Activated T-cell treated with anti-CD3 and anti-CD28 coated beads, Interleukin-2, amount 50 U/mL, for 72 hours (primary cell): ENCODE data around the gene LPP. TPM values are rescaled to one million over a fixed set of nuclear protein-coding genes. Genes with fewer than 3 reads are reported as not detected.

ENCODE experiments used
- ATAC-seq, 2 donors: fragments of 150-1000 bp; cut with Tn5 transposase; replicated peaks in 1 of 2; 2 replicates each; pipeline ENCODE4 v1.10.0; 2021; ENCODE audit warnings: moderate library complexity in 2 of 2, mild to moderate bottlenecking in 1 of 2
- DNase-seq, 2 donors: peaks; one replicate each; pipeline ENCODE4 v3.0.0; 2021 to 2022; ENCODE audit warnings: mixed read lengths in 1 of 2
- H3K27ac Mint-ChIP-seq: one replicate; pipeline ENCODE4 v1.8.0; 2022; ENCODE audit warnings: mild to moderate bottlenecking, moderate library complexity, mixed read lengths
- H3K27me3 Mint-ChIP-seq: one replicate; pipeline ENCODE4 v1.8.0; 2022; ENCODE audit warnings: low read depth, mixed read lengths
- H3K36me3 Mint-ChIP-seq, 2 donors: one replicate each; pipeline ENCODE4 v1.8.0; 2022; ENCODE audit warnings: mixed read lengths in 2 of 2, mild to moderate bottlenecking in 1 of 2; ENCODE audit not compliant: insufficient read depth in 2 of 2
- H3K4me1 Mint-ChIP-seq: one replicate; pipeline ENCODE4 v1.8.0; 2022; ENCODE audit warnings: low read depth, mixed read lengths
- H3K4me3 Mint-ChIP-seq, 2 donors: one replicate each; pipeline ENCODE4 v1.8.0; 2022; ENCODE audit warnings: mild to moderate bottlenecking in 2 of 2, mixed read lengths in 2 of 2, moderate library complexity in 2 of 2
- H3K9me3 Mint-ChIP-seq, 2 donors: one replicate each; pipeline ENCODE4 v1.8.0; 2022; ENCODE audit warnings: mixed read lengths in 2 of 2
- total RNA-seq, 2 donors: library from RNA; stranded (reverse); gene quantifications; one replicate each; pipeline ENCODE4 v1.2.3, GENCODE V29; 2022

The LPP gene
- total RNA-seq, 2 donors from 2014 or later = 50.4 to 67.7 TPM

DNA sequence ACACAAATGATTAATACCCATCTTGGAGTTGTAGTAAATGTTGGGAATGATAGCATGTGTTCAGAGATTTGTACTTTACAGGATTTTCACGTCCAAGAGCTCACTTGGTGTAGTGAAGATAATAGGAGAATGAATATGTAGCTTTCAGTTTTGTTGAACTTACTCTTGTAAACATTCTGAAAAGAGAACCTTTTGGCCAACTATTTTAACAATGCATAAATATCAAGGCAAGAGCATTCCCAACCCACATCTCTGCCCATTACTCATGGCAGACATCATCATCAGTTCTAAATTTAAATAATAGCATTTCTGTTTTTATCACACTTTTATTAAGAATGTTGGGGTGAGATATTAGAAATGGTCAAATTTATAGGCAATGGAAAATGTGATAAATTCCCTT, 552.6 kb downstream of the LPP start:
- Mint-ChIP-seq H3K36me3 (peaks cover 2 to 4% of the 10 kb centered on the region in 2 donors), H3K4me3 (no peak overlapping the region), H3K4me1 (peaks cover 25% of the 10 kb centered on the region), H3K27me3 (peaks cover 13% of the 10 kb centered on the region), H3K9me3 (no peaks in the 10 kb centered on the region), H3K27ac (no peak overlapping the region)
- DNase-seq (no peak), ATAC-seq (no peak)

DNA sequence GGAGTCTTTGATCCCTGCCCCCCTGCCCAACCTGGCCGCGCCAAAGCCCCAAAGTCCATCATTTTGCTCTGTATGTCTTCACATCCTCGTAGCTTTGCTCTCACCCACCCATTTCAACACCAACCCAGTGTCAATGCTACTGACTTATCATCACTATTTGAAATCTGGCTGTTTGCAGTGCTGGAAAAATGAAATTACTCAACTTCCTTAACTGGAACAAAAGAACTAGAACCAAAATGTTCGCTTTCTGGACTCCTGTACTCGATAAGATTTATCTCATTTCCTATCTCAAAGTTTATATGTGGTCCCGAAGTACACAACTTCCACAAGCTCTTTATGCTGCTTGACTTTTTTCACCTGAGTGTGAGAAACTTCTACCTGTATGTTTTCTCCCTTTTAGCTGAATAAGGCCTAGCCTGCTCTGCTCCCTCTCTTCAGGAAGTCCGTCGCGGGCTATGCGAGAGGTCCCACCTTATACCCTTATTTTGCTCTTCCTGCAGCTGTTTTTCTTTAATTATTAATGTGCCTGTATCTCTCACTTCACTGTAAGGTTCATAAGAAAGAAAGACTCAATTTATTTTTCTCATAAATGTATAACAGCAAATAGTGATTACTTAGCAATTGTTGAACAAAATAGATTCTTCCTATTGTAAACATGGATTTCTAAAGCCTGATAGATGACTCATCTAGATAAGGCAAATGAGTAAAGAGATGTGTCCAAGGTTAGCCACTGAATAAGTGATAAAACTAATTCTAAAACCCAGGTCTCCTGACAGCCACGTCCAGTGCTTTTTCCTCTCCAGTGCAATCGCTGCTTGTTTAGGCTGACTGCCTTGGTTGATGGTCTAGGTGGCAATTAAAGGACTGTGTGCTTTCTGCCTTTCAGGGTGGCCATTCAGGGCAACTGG, 553.7 kb downstream of the LPP start:
- H3K27ac Mint-ChIP-seq = peak overlapping the region; percentile 58
- no peaks in the 10 kb centered on the region for H3K9me3 Mint-ChIP-seq
- ATAC-seq = no peak

GRCh38 chr3:188711881-188712247, 557.9 kb downstream of the LPP start:
- H3K4me3 Mint-ChIP-seq = no peak overlapping the region
- H3K4me1 Mint-ChIP-seq = peaks cover 13% of the 10 kb centered on the region
- H3K27me3 Mint-ChIP-seq = no peaks in the 10 kb centered on the region
- DNase-seq (no peak), ATAC-seq (no peak)
- no peak overlapping the region for H3K27ac Mint-ChIP-seq
- H3K36me3 Mint-ChIP-seq = peaks cover 2% of the 10 kb centered on the region in 2 donors
- H3K9me3 Mint-ChIP-seq = no peaks in the 10 kb centered on the region

More for the DNA sequence above, 553.7 kb downstream of the LPP start:
- Mint-ChIP-seq H3K4me3 (no peak overlapping the region), H3K36me3 (peaks cover 2 to 4% of the 10 kb centered on the region in 2 donors), H3K4me1 (peaks cover 20% of the 10 kb centered on the region), H3K27me3 (peaks cover 8% of the 10 kb centered on the region)
- no peak for DNase-seq

DNA sequence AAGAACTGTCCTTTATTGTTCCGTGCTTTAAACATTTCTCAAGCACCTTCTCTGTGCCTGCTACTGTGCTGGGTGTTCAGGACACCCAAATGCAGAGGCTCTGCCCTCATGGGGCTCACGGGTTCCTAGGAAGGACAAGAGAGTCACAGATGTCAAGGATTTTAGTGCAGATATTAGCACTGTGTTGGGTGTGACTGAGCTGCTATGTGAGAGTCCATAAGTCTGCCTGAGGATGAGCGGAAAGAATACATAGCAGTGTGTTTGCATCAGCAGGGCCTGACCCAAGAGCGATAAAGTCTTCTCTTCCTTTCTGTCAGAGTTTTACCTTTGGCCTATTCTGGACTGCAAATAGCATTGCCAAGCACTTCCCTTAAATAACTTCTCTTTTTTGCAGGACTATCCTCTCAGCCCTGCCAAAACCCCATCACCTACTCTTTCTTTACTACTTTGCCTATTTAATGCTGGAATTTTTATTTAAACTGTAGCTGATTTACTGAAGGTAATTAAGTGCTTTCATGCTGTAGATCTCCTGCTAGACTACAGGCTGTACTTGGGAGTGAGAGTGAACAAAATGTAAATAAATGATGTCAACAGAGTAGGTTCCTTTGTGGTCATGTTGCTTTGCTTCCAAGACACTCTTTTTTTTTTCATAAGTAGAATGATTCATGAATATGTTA, 558.4 kb downstream of the LPP start:
- no peak overlapping the region for H3K4me3 Mint-ChIP-seq
- peaks cover 9% of the 10 kb centered on the region for H3K4me1 Mint-ChIP-seq
- H3K9me3 Mint-ChIP-seq = no peaks in the 10 kb centered on the region
- H3K27ac Mint-ChIP-seq = no peak overlapping the region
- peaks cover 2% of the 10 kb centered on the region in 2 donors for H3K36me3 Mint-ChIP-seq
- DNase-seq (no peak), ATAC-seq (no peak)
- H3K27me3 Mint-ChIP-seq = no peaks in the 10 kb centered on the region

DNA sequence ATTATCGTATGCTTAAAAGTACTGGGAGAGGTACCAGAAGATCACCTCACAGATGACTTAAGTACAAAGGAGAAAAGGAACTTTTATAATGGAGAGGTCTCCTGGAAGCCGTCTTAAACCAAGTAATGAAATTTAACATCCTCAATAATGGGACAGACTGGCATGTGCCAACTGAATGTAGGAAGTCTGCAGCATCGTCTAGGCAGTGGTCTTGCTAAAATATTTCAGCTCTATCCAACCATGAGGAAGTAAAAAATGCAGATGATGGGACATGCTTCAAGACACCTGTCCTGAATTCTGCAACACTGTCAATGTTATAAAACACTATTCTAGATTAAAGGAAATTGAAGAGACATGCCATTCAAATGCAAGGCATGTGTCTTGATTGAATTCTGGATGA, 559.0 kb downstream of the LPP start:
- Mint-ChIP-seq H3K4me3 (no peak overlapping the region), H3K27ac (no peak overlapping the region), H3K4me1 (peaks cover 3% of the 10 kb centered on the region), H3K9me3 (no peaks in the 10 kb centered on the region), H3K36me3 (peaks cover 0 to 2% of the 10 kb centered on the region in 2 donors), H3K27me3 (no peaks in the 10 kb centered on the region)
- ATAC-seq = no peak
- DNase-seq = no peak

GRCh38 chr3:188719545-188719944, 565.6 kb downstream of the LPP start:
- H3K27ac Mint-ChIP-seq = no peak overlapping the region
- DNase-seq (no peak), ATAC-seq (no peak)
- H3K27me3 Mint-ChIP-seq = peaks cover 13% of the 10 kb centered on the region
- no peaks in the 10 kb centered on the region for H3K9me3 Mint-ChIP-seq
- H3K4me1 Mint-ChIP-seq = peaks cover 41% of the 10 kb centered on the region
- H3K36me3 Mint-ChIP-seq = no peaks in the 10 kb centered on the region
- H3K4me3 Mint-ChIP-seq = no peak overlapping the region

- peaks cover 41% of the 10 kb centered on the region for H3K4me1 Mint-ChIP-seq
- DNase-seq (no peak), ATAC-seq (no peak)
- no peaks in the 10 kb centered on the region for H3K9me3 Mint-ChIP-seq
- no peak overlapping the region for H3K27ac Mint-ChIP-seq
- H3K27me3 Mint-ChIP-seq = peaks cover 17% of the 10 kb centered on the region
- H3K36me3 Mint-ChIP-seq = peaks cover 0 to 1% of the 10 kb centered on the region in 2 donors
- H3K4me3 Mint-ChIP-seq = no peak overlapping the region
These were observed 566.3 kb downstream of the LPP start for GRCh38 chr3:188720215-188720614.

- Mint-ChIP-seq H3K27ac (no peak overlapping the region), H3K27me3 (peaks cover 21% of the 10 kb centered on the region), H3K4me1 (peaks cover 44% of the 10 kb centered on the region), H3K36me3 (peaks cover 0 to 2% of the 10 kb centered on the region in 2 donors), H3K9me3 (no peaks in the 10 kb centered on the region), H3K4me3 (no peak overlapping the region)
- ATAC-seq (peak; percentile 77 to 80), DNase-seq (no peak)
These were observed 566.7 kb downstream of the LPP start for GRCh38 chr3:188720636-188721035.

DNA sequence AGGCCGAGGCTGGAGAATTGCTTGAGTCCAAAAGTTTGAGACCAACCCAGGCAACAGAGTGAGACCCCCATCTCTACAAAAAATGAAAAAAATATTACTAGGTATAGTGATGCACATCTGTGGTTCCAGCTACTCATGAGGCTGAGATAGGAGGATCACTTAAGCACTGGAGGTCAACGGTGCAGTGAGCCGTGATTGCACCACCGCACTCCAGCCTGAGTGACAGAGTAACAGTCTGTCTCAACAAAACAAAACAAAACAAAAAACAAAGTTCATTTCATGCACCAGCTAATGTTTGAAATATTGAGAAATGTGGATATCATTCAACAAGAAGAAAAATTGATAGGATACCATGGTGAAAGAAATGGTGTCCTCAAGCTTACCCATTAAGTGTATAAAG, 567.4 kb downstream of the LPP start:
- DNase-seq (no peak), ATAC-seq (no peak)
- Mint-ChIP-seq H3K4me3 (no peak overlapping the region), H3K4me1 (peaks cover 51% of the 10 kb centered on the region), H3K27ac (no peak overlapping the region), H3K27me3 (peaks cover 28% of the 10 kb centered on the region), H3K36me3 (peaks cover 0 to 2% of the 10 kb centered on the region in 2 donors), H3K9me3 (no peaks in the 10 kb centered on the region)

GRCh38 chr3:188721990-188722389, 568.0 kb downstream of the LPP start:
- Mint-ChIP-seq H3K4me3 (peak overlapping the region in 1 of 2 donors; percentile 48), H3K27ac (no peak overlapping the region), H3K27me3 (peaks cover 29% of the 10 kb centered on the region), H3K36me3 (peaks cover 0 to 2% of the 10 kb centered on the region in 2 donors), H3K9me3 (no peaks in the 10 kb centered on the region), H3K4me1 (peaks cover 51% of the 10 kb centered on the region)
- ATAC-seq (no peak), DNase-seq (no peak)

DNA sequence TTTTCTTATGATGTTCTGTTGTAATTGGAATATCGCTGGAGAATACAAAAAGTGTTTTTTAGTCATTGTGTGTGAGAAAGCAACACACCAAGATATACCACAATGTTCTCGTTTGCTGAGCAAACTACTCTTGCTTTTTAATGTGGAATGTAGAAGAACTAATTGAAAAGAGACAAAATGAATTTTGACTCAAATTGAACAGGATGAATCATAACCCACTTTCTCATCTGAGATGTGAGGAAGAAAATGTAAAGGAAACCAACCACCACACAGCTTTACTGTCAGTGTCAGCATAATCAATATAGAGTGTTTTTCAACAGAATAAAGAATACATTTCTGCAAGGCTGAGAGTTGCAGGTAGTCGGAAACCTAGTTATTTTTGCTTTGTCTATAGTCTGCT, 569.0 kb downstream of the LPP start:
- H3K4me3 Mint-ChIP-seq = peak overlapping the region in 1 of 2 donors; percentile 48
- H3K27me3 Mint-ChIP-seq = peaks cover 29% of the 10 kb centered on the region
- no peaks in the 10 kb centered on the region for H3K9me3 Mint-ChIP-seq
- ATAC-seq (peak; percentile 84 to 85), DNase-seq (no peak)
- H3K4me1 Mint-ChIP-seq = peaks cover 55% of the 10 kb centered on the region
- peaks cover 0 to 2% of the 10 kb centered on the region in 2 donors for H3K36me3 Mint-ChIP-seq
- peak overlapping the region; percentile 10 for H3K27ac Mint-ChIP-seq

DNA sequence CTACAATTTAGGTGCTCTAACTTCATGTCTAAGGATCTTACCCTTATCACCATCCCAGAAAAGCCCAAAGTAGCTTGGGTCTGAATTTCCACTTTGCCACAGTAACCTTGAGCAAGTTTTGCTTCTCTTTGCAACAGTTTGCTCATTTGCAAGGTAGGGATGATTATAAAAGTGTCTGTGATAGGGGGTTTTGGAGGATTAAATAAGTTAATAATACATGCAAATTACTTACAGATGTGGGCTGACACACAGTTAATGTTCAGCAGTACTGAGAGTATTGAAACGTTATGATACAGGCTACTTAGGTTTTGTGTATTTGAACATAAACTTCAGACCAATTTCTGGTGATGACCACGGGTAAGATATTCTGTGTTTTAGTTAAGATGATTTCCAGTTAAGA, 573.1 kb downstream of the LPP start:
- DNase-seq (no peak), ATAC-seq (no peak)
- peaks cover 0 to 2% of the 10 kb centered on the region in 2 donors for H3K36me3 Mint-ChIP-seq
- peaks cover 16% of the 10 kb centered on the region for H3K27me3 Mint-ChIP-seq
- no peak overlapping the region for H3K4me3 Mint-ChIP-seq
- no peaks in the 10 kb centered on the region for H3K9me3 Mint-ChIP-seq
- peaks cover 49% of the 10 kb centered on the region for H3K4me1 Mint-ChIP-seq
- H3K27ac Mint-ChIP-seq = no peak overlapping the region

GRCh38 chr3:188728371-188728896, 574.5 kb downstream of the LPP start:
- DNase-seq (no peak), ATAC-seq (peak; percentile 50 to 51)
- peaks cover 16% of the 10 kb centered on the region for H3K27me3 Mint-ChIP-seq
- peaks cover 35% of the 10 kb centered on the region for H3K4me1 Mint-ChIP-seq
- H3K9me3 Mint-ChIP-seq = no peaks in the 10 kb centered on the region
- H3K27ac Mint-ChIP-seq = peak overlapping the region; percentile 14
- H3K4me3 Mint-ChIP-seq = no peak overlapping the region
- H3K36me3 Mint-ChIP-seq = peaks cover 0 to 2% of the 10 kb centered on the region in 2 donors
